OCI-LY3 (cell line): ENCODE results near the gene ANKRD49.

Source experiments
- H2AFZ ChIP-seq: fragments of 200-600, 300-600 bp; shearing (Covaris generic); 2 replicates; pipeline ENCODE4 v1.6.0; 2014; ENCODE audit warnings: antibody characterized with exemption, low read depth, low read length
- H3K27ac ChIP-seq: fragments of 200-600, 300-600 bp; sonication (generic); 2 replicates; pipeline ENCODE4 v1.5.1; 2014; ENCODE audit warnings: mild to moderate bottlenecking, low read length, moderate library complexity, mixed read lengths
- H3K27me3 ChIP-seq: fragments of 200-600, 300-600 bp; sonication (generic); 2 replicates; pipeline ENCODE4 v1.6.1; 2014; ENCODE audit warnings: low read depth, low read length, mixed read lengths
- H3K36me3 ChIP-seq: fragments of 200-600, 300-600 bp; sonication (generic); replicated peaks from 2 replicates; pipeline ENCODE3; 2014; ENCODE audit warnings: low read depth, low read length, mixed read lengths
- H3K4me1 ChIP-seq: fragments of 300-600, 200-600 bp; sonication (generic); 2 replicates; pipeline ENCODE4 v1.6.1; 2014; ENCODE audit warnings: low read length, mixed read lengths
- H3K4me2 ChIP-seq: fragments of 200-600, 300-600 bp; sonication (generic); 2 replicates; pipeline ENCODE4 v1.6.1; 2014; ENCODE audit warnings: low read length, mixed read lengths
- H3K4me3 ChIP-seq: fragments of 300-600, 200-600 bp; sonication (generic); 2 replicates; pipeline ENCODE4 v1.5.1; 2014; ENCODE audit warnings: antibody characterized with exemption, mild to moderate bottlenecking, low read length, moderate library complexity
- H3K79me2 ChIP-seq: fragments of 300-600, 200-600 bp; shearing (Covaris generic); 2 replicates; pipeline ENCODE4 v1.6.1; 2014; ENCODE audit warnings: mild to moderate bottlenecking, low read length, mixed read lengths
- H3K9ac ChIP-seq: fragments of 300-600, 200-600 bp; shearing (Covaris generic); 2 replicates; pipeline ENCODE4 v1.6.0; 2014; ENCODE audit warnings: mild to moderate bottlenecking, low read length, moderate library complexity
- H3K9me3 ChIP-seq: fragments of 200-600, 300-600 bp; shearing (Covaris generic); 2 replicates; pipeline ENCODE4 v1.6.1; 2014; ENCODE audit warnings: low read length, mixed read lengths; ENCODE audit not compliant: insufficient read depth
- H4K20me1 ChIP-seq: fragments of 200-600, 300-600 bp; sonication (generic); 2 replicates; pipeline ENCODE4 v1.6.1; 2016; ENCODE audit warnings: low read length, mixed read lengths; ENCODE audit not compliant: insufficient read depth
- EZH2phosphoT487 ChIP-seq: fragments of 200-600 bp; shearing (Covaris generic); IDR thresholded peaks from 2 replicates; pipeline ENCODE4 v1.6.1; 2018; ENCODE audit warnings: antibody characterized with exemption, mixed run types, low read depth
- TF ChIP-seq, protein P1 (sequence below): fragments of 200-600, 300-600 bp; sonication (generic); IDR thresholded peaks from 2 replicates; pipeline ENCODE4 v1.5.1; 2014; ENCODE audit warnings: antibody characterized with exemption, low read length, low read depth

The ANKRD49 gene

DNA sequence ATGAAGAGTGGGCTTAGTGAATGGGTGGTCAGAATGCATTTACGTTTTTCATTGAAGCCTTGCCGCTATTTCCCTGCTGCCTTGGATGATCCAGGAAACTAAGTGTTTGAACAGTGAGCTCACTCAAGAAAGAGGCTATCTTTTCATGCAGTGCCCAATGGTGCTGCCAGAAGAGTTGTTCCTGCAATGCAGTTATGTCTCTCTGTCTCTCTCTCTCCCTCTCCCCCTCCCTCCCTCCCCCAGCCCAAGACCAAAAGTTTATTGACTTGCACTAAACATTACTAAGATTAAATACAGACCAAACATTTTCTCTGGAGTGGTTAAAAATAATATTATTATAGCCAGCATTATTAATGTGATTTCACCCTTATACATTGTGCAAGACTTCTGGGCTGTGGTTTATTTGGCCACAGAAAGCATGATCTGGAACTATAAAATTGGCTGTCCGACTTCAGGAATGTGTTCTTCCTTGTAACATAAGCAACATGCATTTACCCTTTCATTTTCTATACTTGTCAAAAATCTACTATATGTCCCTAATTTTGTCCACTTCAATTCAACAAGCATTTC is 43.3 kb downstream of the ANKRD49 start:
- no peak overlapping the region for H3K4me3 ChIP-seq
- no peaks in the 10 kb centered on the region for H3K9me3 ChIP-seq
- peaks cover 10% of the 10 kb centered on the region for H3K27me3 ChIP-seq
- no peak overlapping the region for H3K4me2 ChIP-seq
- H3K36me3 ChIP-seq = no peaks in the 10 kb centered on the region
- H4K20me1 ChIP-seq = no peaks in the 10 kb centered on the region
- no peaks in the 10 kb centered on the region for H3K79me2 ChIP-seq
- no peak overlapping the region for H2AFZ ChIP-seq
- no peak for TF ChIP-seq EZH2phosphoT487
- TF ChIP-seq, protein P1, sequence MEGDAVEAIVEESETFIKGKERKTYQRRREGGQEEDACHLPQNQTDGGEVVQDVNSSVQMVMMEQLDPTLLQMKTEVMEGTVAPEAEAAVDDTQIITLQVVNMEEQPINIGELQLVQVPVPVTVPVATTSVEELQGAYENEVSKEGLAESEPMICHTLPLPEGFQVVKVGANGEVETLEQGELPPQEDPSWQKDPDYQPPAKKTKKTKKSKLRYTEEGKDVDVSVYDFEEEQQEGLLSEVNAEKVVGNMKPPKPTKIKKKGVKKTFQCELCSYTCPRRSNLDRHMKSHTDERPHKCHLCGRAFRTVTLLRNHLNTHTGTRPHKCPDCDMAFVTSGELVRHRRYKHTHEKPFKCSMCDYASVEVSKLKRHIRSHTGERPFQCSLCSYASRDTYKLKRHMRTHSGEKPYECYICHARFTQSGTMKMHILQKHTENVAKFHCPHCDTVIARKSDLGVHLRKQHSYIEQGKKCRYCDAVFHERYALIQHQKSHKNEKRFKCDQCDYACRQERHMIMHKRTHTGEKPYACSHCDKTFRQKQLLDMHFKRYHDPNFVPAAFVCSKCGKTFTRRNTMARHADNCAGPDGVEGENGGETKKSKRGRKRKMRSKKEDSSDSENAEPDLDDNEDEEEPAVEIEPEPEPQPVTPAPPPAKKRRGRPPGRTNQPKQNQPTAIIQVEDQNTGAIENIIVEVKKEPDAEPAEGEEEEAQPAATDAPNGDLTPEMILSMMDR = no peak
- H3K9ac ChIP-seq = no peak overlapping the region
- H3K4me1 ChIP-seq = peaks cover 7% of the 10 kb centered on the region; the same call in 1 of the 2 replicates
- H3K27ac ChIP-seq = no peak overlapping the region

DNA sequence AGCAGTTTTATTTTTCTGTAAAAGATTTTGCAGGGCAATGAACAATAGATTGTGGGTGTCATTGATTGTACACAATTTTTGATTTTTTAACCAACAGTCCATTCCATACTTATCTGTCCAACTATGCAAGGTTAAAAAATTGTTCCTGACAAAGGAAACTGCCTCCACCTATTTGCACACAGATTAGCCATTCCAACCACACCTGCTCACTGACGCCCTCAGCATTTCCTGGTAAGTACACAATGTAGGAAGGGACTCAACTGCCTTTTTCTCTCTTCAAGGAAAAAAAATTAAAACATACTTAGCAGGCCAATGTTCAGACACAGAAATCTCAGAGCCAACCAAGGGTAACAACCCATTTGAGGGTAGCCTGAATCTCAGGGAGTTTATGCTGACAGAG is 45.6 kb downstream of the ANKRD49 start:
- H3K4me1 ChIP-seq = peaks cover 9% of the 10 kb centered on the region
- no peak overlapping the region for H3K9ac ChIP-seq
- H3K27ac ChIP-seq = no peak overlapping the region
- H2AFZ ChIP-seq = no peak overlapping the region
- no peak overlapping the region for H3K4me2 ChIP-seq
- H3K9me3 ChIP-seq = no peaks in the 10 kb centered on the region
- H4K20me1 ChIP-seq = no peaks in the 10 kb centered on the region
- peaks cover 10% of the 10 kb centered on the region for H3K27me3 ChIP-seq
- H3K36me3 ChIP-seq = no peaks in the 10 kb centered on the region
- H3K79me2 ChIP-seq = no peaks in the 10 kb centered on the region
- TF ChIP-seq EZH2phosphoT487 = no peak
- TF ChIP-seq, protein P1 = no peak
- no peak overlapping the region for H3K4me3 ChIP-seq

DNA sequence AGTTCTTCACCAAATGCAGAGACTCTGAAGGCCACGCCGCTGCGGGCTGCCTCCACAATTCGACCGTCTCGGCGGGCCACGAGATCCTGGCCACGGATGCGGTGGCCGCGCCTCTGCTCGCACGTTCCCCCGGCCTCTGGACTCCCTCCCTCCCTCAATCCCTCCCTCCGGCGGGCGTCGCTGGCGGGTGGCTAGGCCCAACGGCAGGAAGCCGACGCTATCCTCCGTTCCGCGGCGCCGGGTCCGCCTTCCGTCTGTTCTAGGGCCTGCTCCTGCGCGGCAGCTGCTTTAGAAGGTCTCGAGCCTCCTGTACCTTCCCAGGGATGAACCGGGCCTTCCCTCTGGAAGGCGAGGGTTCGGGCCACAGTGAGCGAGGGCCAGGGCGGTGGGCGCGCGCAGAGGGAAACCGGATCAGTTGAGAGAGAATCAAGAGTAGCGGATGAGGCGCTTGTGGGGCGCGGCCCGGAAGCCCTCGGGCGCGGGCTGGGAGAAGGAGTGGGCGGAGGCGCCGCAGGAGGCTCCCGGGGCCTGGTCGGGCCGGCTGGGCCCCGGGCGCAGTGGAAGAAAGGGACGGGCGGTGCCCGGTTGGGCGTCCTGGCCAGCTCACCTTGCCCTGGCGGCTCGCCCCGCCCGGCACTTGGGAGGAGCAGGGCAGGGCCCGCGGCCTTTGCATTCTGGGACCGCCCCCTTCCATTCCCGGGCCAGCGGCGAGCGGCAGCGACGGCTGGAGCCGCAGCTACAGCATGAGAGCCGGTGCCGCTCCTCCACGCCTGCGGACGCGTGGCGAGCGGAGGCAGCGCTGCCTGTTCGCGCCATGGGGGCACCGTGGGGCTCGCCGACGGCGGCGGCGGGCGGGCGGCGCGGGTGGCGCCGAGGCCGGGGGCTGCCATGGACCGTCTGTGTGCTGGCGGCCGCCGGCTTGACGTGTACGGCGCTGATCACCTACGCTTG is 50.2 kb downstream of the ANKRD49 start, which contains the start of gene FUT4:
TSS of gene FUT4 (plus strand) at position 227 of the 951 bp plus-strand sequence. CDS start at position 440, 213 bp downstream.
- no peaks in the 10 kb centered on the region for H3K9me3 ChIP-seq
- H4K20me1 ChIP-seq = no peaks in the 10 kb centered on the region
- TF ChIP-seq EZH2phosphoT487 = no peak
- TF ChIP-seq, protein P1 = no peak
- peak within 1 kb of the TSS; percentile 88 for H3K9ac ChIP-seq
- H3K27me3 ChIP-seq = no peaks in the 10 kb centered on the region
- H3K4me1 ChIP-seq = peaks cover 12% of the 10 kb centered on the region
- H2AFZ ChIP-seq = peak within 1 kb of the TSS; percentile 82
- H3K4me3 ChIP-seq = peak within 1 kb of the TSS; percentile 81
- no peaks in the 10 kb centered on the region for H3K36me3 ChIP-seq
- H3K79me2 ChIP-seq = peaks cover 3% of the 10 kb centered on the region; the same call in 1 of the 2 replicates
- H3K27ac ChIP-seq = peak within 1 kb of the TSS; percentile 67
- H3K4me2 ChIP-seq = peak within 1 kb of the TSS; percentile 71

DNA sequence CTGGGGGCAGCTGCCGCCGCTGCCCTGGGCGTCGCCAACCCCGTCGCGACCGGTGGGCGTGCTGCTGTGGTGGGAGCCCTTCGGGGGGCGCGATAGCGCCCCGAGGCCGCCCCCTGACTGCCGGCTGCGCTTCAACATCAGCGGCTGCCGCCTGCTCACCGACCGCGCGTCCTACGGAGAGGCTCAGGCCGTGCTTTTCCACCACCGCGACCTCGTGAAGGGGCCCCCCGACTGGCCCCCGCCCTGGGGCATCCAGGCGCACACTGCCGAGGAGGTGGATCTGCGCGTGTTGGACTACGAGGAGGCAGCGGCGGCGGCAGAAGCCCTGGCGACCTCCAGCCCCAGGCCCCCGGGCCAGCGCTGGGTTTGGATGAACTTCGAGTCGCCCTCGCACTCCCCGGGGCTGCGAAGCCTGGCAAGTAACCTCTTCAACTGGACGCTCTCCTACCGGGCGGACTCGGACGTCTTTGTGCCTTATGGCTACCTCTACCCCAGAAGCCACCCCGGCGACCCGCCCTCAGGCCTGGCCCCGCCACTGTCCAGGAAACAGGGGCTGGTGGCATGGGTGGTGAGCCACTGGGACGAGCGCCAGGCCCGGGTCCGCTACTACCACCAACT is 51.0 kb downstream of the ANKRD49 start:
- H3K27ac ChIP-seq = no peak overlapping the region
- peak overlapping the region; percentile 71 for H3K4me2 ChIP-seq
- no peaks in the 10 kb centered on the region for H3K36me3 ChIP-seq
- H3K4me3 ChIP-seq = peak overlapping the region; percentile 81
- no peaks in the 10 kb centered on the region for H3K9me3 ChIP-seq
- peak overlapping the region; percentile 18; the same call in 1 of the 2 replicates for H2AFZ ChIP-seq
- peaks cover 13% of the 10 kb centered on the region for H3K4me1 ChIP-seq
- no peaks in the 10 kb centered on the region for H3K27me3 ChIP-seq
- peaks cover 3% of the 10 kb centered on the region; the same call in 1 of the 2 replicates for H3K79me2 ChIP-seq
- H3K9ac ChIP-seq = peak overlapping the region; percentile 88
- H4K20me1 ChIP-seq = no peaks in the 10 kb centered on the region
- TF ChIP-seq, protein P1 = no peak
- TF ChIP-seq EZH2phosphoT487 = no peak
